Gastroesophageal sphincter (tissue), 3 donors: Measurements from ENCODE around the gene DIP2C.

Source experiments
- EP300 ChIP-seq: sonication (generic); formaldehyde crosslinking; IDR thresholded peaks from one replicate; pipeline ENCODE4 v1.6.1; 2017; ENCODE audit warnings: antibody characterized with exemption, mild to moderate bottlenecking
- POLR2A ChIP-seq, 2 donors: fragments of 450-650 bp; IDR thresholded peaks; one replicate each; pipeline ENCODE4 v1.6.1; 2017; ENCODE audit warnings: antibody characterized with exemption in 2 of 2, mild to moderate bottlenecking in 2 of 2, moderate library complexity in 1 of 2
- POLR2AphosphoS5 ChIP-seq: sonication (generic); formaldehyde crosslinking; IDR thresholded peaks from one replicate; pipeline ENCODE4 v1.6.1; 2017; ENCODE audit warnings: antibody characterized with exemption
- TF ChIP-seq, protein P1 (sequence below), 4 experiments: fragments of 200-600 bp in 2 of 4; fragments of 450-650 bp in 2 of 4; sonication (generic) in 1 of 4; IDR thresholded peaks; one replicate each; pipeline ENCODE4 v1.5.1; 2017 to 2019; ENCODE audit warnings: antibody characterized with exemption in 4 of 4, mild to moderate bottlenecking in 2 of 4, moderate library complexity in 2 of 4

DNA sequence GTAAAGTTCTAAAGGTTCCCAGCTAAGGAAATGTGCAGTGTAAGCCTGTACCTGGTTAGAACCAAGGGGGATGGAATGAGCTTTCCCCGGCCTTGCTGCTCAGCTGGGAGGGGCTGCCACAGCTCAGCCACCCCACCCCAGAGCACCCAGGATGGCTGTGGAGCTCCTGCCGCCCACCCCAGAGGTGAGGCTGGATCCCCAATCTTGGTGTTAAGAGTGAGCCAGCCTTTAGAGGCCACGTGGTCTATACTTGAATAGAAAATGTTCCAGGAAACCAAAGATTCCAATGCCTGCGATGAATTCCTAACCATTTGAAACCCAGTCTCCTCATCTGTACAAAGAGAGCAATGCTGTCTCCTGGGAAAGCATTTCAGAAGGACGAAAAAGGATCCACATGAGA is 16.5 kb downstream of the DIP2C start:
- TF ChIP-seq POLR2AphosphoS5 = no peak
- TF ChIP-seq POLR2A (IDR thresholded peaks at IDR 0.05) = no peak
- TF ChIP-seq, protein P1, sequence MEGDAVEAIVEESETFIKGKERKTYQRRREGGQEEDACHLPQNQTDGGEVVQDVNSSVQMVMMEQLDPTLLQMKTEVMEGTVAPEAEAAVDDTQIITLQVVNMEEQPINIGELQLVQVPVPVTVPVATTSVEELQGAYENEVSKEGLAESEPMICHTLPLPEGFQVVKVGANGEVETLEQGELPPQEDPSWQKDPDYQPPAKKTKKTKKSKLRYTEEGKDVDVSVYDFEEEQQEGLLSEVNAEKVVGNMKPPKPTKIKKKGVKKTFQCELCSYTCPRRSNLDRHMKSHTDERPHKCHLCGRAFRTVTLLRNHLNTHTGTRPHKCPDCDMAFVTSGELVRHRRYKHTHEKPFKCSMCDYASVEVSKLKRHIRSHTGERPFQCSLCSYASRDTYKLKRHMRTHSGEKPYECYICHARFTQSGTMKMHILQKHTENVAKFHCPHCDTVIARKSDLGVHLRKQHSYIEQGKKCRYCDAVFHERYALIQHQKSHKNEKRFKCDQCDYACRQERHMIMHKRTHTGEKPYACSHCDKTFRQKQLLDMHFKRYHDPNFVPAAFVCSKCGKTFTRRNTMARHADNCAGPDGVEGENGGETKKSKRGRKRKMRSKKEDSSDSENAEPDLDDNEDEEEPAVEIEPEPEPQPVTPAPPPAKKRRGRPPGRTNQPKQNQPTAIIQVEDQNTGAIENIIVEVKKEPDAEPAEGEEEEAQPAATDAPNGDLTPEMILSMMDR (IDR thresholded peaks at IDR 0.05) = no peak
- TF ChIP-seq EP300 = no peak
